GM18502 (cell line): ENCODE data around the gene KCNIP4.

Experiments
- ATAC-seq: cut with Tn5 transposase; IDR thresholded peaks from one replicate; pipeline ENCODE4 v1.9.1; 2021; ENCODE audit warnings: mild to moderate bottlenecking; ENCODE audit not compliant: unreplicated experiment, poor library complexity

The KCNIP4 gene

GRCh38 chr4:21271439-21272052 lies 677.0 kb downstream of the KCNIP4 start:
- ATAC-seq, result no peak

GRCh38 chr4:21248331-21248730 lies 700.2 kb downstream of the KCNIP4 start:
- no peak for ATAC-seq

GRCh38 chr4:21242163-21242562 lies 706.4 kb downstream of the KCNIP4 start:
- no peak for ATAC-seq

GRCh38 chr4:21226637-21227538 lies 721.7 kb downstream of the KCNIP4 start:
- ATAC-seq, result no peak

GRCh38 chr4:21211846-21212245 lies 736.7 kb downstream of the KCNIP4 start:
- ATAC-seq, result no peak

- no peak for ATAC-seq
These were observed 738.7 kb downstream of the KCNIP4 start for GRCh38 chr4:21209860-21210259.

GRCh38 chr4:21205821-21206531 lies 742.6 kb downstream of the KCNIP4 start:
- no peak for ATAC-seq

- no peak for ATAC-seq
These were observed 745.2 kb downstream of the KCNIP4 start for GRCh38 chr4:21203416-21203815.

- ATAC-seq, result no peak
These were observed 745.6 kb downstream of the KCNIP4 start for GRCh38 chr4:21202959-21203358.

GRCh38 chr4:21198683-21199082 lies 749.9 kb downstream of the KCNIP4 start:
- no peak for ATAC-seq

- no peak for ATAC-seq
These were observed 752.9 kb downstream of the KCNIP4 start for GRCh38 chr4:21195682-21196081.

GRCh38 chr4:21192367-21192766 lies 756.2 kb downstream of the KCNIP4 start:
- ATAC-seq, result no peak

GRCh38 chr4:21191317-21191716 lies 757.3 kb downstream of the KCNIP4 start:
- ATAC-seq, result no peak

- no peak for ATAC-seq
These were observed 763.8 kb downstream of the KCNIP4 start for GRCh38 chr4:21184788-21185187.

- ATAC-seq, result no peak
These were observed 766.9 kb downstream of the KCNIP4 start for GRCh38 chr4:21181716-21182115.

- ATAC-seq, result no peak
These were observed 770.7 kb downstream of the KCNIP4 start for GRCh38 chr4:21177871-21178270.

- no peak for ATAC-seq
These were observed 771.5 kb downstream of the KCNIP4 start for GRCh38 chr4:21177092-21177491.

GRCh38 chr4:21167711-21168110 lies 780.9 kb downstream of the KCNIP4 start:
- ATAC-seq, result no peak

- no peak for ATAC-seq
These were observed 793.2 kb downstream of the KCNIP4 start for GRCh38 chr4:21155367-21155766.

- no peak for ATAC-seq
These were observed 809.2 kb downstream of the KCNIP4 start for GRCh38 chr4:21139327-21139726.

- ATAC-seq, result no peak
These were observed 812.4 kb downstream of the KCNIP4 start for GRCh38 chr4:21136051-21136630.
